ENCODE results near the gene VIT.

Gene VIT

DNA sequence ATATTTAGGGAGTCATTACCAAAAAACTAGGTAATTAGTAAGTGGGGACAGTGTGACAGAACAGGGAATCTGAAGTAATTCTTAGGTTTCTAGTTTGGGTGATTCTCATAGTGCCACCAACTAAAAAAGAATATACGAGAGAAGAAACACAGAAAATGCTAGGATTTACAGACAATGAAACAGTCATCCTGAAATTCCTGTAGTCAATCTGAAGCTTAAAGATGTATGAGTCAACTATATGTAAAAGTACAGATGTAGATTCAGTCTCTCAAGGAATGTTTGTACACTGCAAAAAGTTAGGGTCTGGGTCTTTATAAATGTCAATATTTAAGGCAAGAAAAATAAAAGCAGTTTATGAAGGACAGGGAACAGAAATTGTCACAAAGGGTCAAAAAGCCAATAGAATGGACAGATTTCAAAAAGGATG is 162.9 kb downstream of the VIT start:
- no peak for DNase-seq (ENCODE audit: low read depth)

DNA sequence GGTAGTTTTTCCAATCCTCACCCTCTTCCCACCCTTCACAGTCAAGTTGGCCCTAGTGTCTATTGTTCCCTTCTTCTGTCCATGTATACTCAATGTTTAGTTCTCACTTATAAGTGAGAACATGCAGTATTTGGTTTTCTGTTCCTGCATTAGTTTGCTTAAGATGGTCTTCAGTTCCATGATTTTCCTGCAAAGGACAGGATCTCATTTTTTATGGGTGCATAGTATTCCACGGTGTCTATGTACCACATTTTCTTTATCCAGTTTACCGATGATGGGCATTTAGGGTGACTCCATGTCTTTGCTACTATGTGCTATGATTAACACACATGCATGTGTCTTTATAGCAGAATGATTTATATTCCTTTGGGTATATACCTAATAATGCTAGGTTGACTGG is 165.4 kb downstream of the VIT start:
- DNase-seq (ENCODE audit: low read depth): no peak

Data from CMK (cell line).